Measurements from ENCODE around the gene ARHGAP33. TPM values are rescaled to one million over a fixed set of nuclear protein-coding genes. Genes with fewer than 3 reads are reported as not detected.

The ARHGAP33 gene
- polyA plus RNA-seq, 2 of the 4 experiments (the other 2 are of a cell fraction): 0.84 to 6.1 TPM

GRCh38 chr19:35754370-35755130, 20.8 kb upstream of the ARHGAP33 start:
- Histone ChIP-seq H3K4me2 (no peak overlapping the region), H3K4me1 (peaks cover 17% of the 10 kb centered on the region), H3K4me3 (no peak overlapping the region), H3K27ac (no peak overlapping the region), H3K9me3 (no peaks in the 10 kb centered on the region)
- ChIA-PET POLR2A (no interaction called here), CTCF (interaction anchor here (1.5 kb wide), 1 partner anchor 8 kb away, joined by 3 read pairs; no protein-coding TSS in a partner anchor)
- TF ChIP-seq HDAC2 (IDR thresholded peaks at IDR 0.05) (no peak), HES2 (IDR thresholded peaks at IDR 0.05) (no peak), RARB (CRISPR knock-in tag; IDR thresholded peaks at IDR 0.05) (no peak)
- 85% methylated on average over 13 of the region's 13 CpGs for WGBS (ENCODE audit: missing lambda C conversion rate)
- no peak for ATAC-seq
- DNase-seq (ENCODE audit: low read depth in 1 of 2, low spot score in 1 of 2): no peak
- FAIRE-seq: no peak

- CTCF ChIA-PET: interaction anchor here (1.1 to 1.3 kb wide), 2 partner anchors 39 to 176 kb away, joined by 3 to 4 read pairs; no protein-coding TSS in a partner anchor
- 90% methylated on average over 17 of the region's 17 CpGs for WGBS (ENCODE audit: missing lambda C conversion rate)
- ATAC-seq (no peak), DNase-seq (ENCODE audit: low read depth in 1 of 2, low spot score in 1 of 2) (no peak), FAIRE-seq (no peak)
- TF ChIP-seq RNF2 (IDR thresholded peaks at IDR 0.05; ENCODE audit: borderline replicate concordance, low read depth) (no peak), HOXB13 (CRISPR knock-in tag; IDR thresholded peaks at IDR 0.05; ENCODE audit: low read depth) (no peak), POLR2AphosphoS2 (conservative IDR thresholded peaks at IDR 0.05; ENCODE audit: low read length) (no peak), CHD2 (IDR thresholded peaks at IDR 0.05; ENCODE audit: low read length, partially characterized antibody) (no peak), HOXB5 (CRISPR knock-in tag; IDR thresholded peaks at IDR 0.05) (no peak), NFE2L2 (conservative IDR thresholded peaks at IDR 0.05; ENCODE audit: low read length) (no peak), SMC3 (IDR thresholded peaks at IDR 0.05) (no peak)
- POLR2A ChIA-PET: no interaction called here
- H3K27ac ChIP-seq: no peak overlapping the region
- no peaks in the 10 kb centered on the region for H3K9me3 ChIP-seq
- peaks cover 20% of the 10 kb centered on the region for H3K4me1 ChIP-seq
- H3K4me2 ChIP-seq: no peak overlapping the region
- H3K4me3 ChIP-seq: no peak overlapping the region
These were observed 20.2 kb upstream of the ARHGAP33 start for GRCh38 chr19:35755131-35755549.

GRCh38 chr19:35755550-35756376, 19.6 kb upstream of the ARHGAP33 start:
- no peak overlapping the region for H3K4me3 ChIP-seq
- TF ChIP-seq SREBF2 (IDR thresholded peaks at IDR 0.05): no peak
- TF ChIP-seq JUNB (IDR thresholded peaks at IDR 0.05): no peak
- TF ChIP-seq ZSCAN20 (CRISPR knock-in tag; IDR thresholded peaks at IDR 0.05): no peak
- no peak for TF ChIP-seq CHD4 (IDR thresholded peaks at IDR 0.05; ENCODE audit: borderline replicate concordance)
- peak; percentile 17; the same call in 1 of the 2 replicates for TF ChIP-seq POLR2A (IDR thresholded peaks at IDR 0.05; ENCODE audit: low read length)
- TF ChIP-seq CEBPB (IDR thresholded peaks at IDR 0.05): no peak
- ChIA-PET POLR2A (interaction anchor here (1.1 to 2.3 kb wide), 2 partner anchors 8 to 15 kb away, joined by 4 to 35 read pairs; partner anchors contain the start of gene LIN37), CTCF (interaction anchor here (1.1 to 1.3 kb wide), 2 partner anchors 38 to 175 kb away, joined by 3 to 4 read pairs; no protein-coding TSS in a partner anchor)
- H3K27ac ChIP-seq: no peak overlapping the region
- 93% methylated on average over 74 of the region's 74 CpGs for WGBS (ENCODE audit: missing lambda C conversion rate)
- DNase-seq (ENCODE audit: low read depth in 1 of 2, low spot score in 1 of 2) (no peak), FAIRE-seq (no peak), ATAC-seq (no peak)
- peaks cover 20% of the 10 kb centered on the region for H3K4me1 ChIP-seq
- H3K9me3 ChIP-seq: no peaks in the 10 kb centered on the region
- no peak overlapping the region for H3K4me2 ChIP-seq

GRCh38 chr19:35756377-35757230, 18.8 kb upstream of the ARHGAP33 start, which contains the start of gene HSPB6:
TSS of gene HSPB6 (minus strand) at chr19:35757029. CDS start at chr19:35757008, 21 bp downstream.
- ChIA-PET CTCF (interaction anchor here (0.6 to 1.3 kb wide), 5 partner anchors 8 to 1715 kb away, joined by 3 to 6 read pairs (median 3); partner anchors contain the start of gene LIN37), POLR2A (interaction anchor here (0.6 to 2.3 kb wide), 9 partner anchors 8 to 175 kb away, joined by 3 to 35 read pairs (median 4); partner anchors contain the start of genes LIN37, PSENEN and U2AF1L4)
- DNase-seq (ENCODE audit: low read depth in 1 of 2, low spot score in 1 of 2) (no peak), ATAC-seq (no peak), FAIRE-seq (no peak)
- peak within 1 kb of the TSS; percentile 89 for H3K4me2 ChIP-seq
- 91% methylated on average over 47 of the region's 52 CpGs for WGBS (ENCODE audit: missing lambda C conversion rate)
- no peaks in the 10 kb centered on the region for H3K9me3 ChIP-seq
- H3K4me3 ChIP-seq: peak within 1 kb of the TSS; percentile 71
- peaks cover 25% of the 10 kb centered on the region for H3K4me1 ChIP-seq
- H3K27ac ChIP-seq: peak within 1 kb of the TSS; percentile 87 to 93
- TF ChIP-seq MAX (IDR thresholded peaks at IDR 0.05) (0 out of 2 replicates have a peak, but pooled peaks have one; percentile 8), ZSCAN20 (CRISPR knock-in tag; IDR thresholded peaks at IDR 0.05) (no peak)

Measured in A549 (cell line).